ENCODE results near the gene ATP11A.

ATP11A gene

GRCh38 chr13:112733112-112733511 lies 43.3 kb downstream of the ATP11A start:
- Histone ChIP-seq H3K4me3 (ENCODE audit: low read depth in 1 of 2, low read length in 2 of 2) (no peak overlapping the region), H3K9ac (ENCODE audit: low read depth, low read length) (no peak overlapping the region), H2AFZ (ENCODE audit: low read depth, low read length) (no peak overlapping the region), H3K4me2 (ENCODE audit: insufficient read depth, low read length) (no peak overlapping the region), H3K4me1 (ENCODE audit: insufficient read depth, low read length) (no peaks in the 10 kb centered on the region), H3K9me3 (ENCODE audit: insufficient read depth, low read length, severe bottlenecking) (no peaks in the 10 kb centered on the region), H3K27ac (ENCODE audit: low read length) (no peak overlapping the region), H3K79me2 (ENCODE audit: insufficient read depth, low read length) (peaks cover 65% of the 10 kb centered on the region), H3K27me3 (ENCODE audit: insufficient read depth, low read length, poor library complexity) (no peaks in the 10 kb centered on the region), H4K20me1 (ENCODE audit: insufficient read depth, low read length) (peaks cover 76% of the 10 kb centered on the region), H3K36me3 (ENCODE audit: insufficient read depth, low read length) (0 out of 2 replicates have a peak, but pooled peaks cover 6% of the 10 kb centered on the region)
- ATAC-seq (ENCODE audit: insufficient read depth, low read depth) (no peak), DNase-seq (no peak)
- TF ChIP-seq CTCF (IDR thresholded peaks at IDR 0.05; ENCODE audit: borderline replicate concordance, extremely low read depth, low read length, poor library complexity, severe bottlenecking) (no peak), EZH2 (IDR thresholded peaks at IDR 0.05; ENCODE audit: borderline replicate concordance, low read depth, low read length, severe bottlenecking) (no peak)

GRCh38 chr13:112733661-112734379 lies 44.0 kb downstream of the ATP11A start:
- peaks cover 61% of the 10 kb centered on the region for H3K79me2 ChIP-seq (ENCODE audit: insufficient read depth, low read length)
- no peak overlapping the region for H3K4me2 ChIP-seq (ENCODE audit: insufficient read depth, low read length)
- 0 out of 2 replicates have a peak, but pooled peaks cover 6% of the 10 kb centered on the region for H3K36me3 ChIP-seq (ENCODE audit: insufficient read depth, low read length)
- no peak overlapping the region for H3K4me3 ChIP-seq (ENCODE audit: low read depth in 1 of 2, low read length in 2 of 2)
- TF ChIP-seq CTCF (IDR thresholded peaks at IDR 0.05; ENCODE audit: borderline replicate concordance, extremely low read depth, low read length, poor library complexity, severe bottlenecking) (no peak), EZH2 (IDR thresholded peaks at IDR 0.05; ENCODE audit: borderline replicate concordance, low read depth, low read length, severe bottlenecking) (no peak)
- H3K9me3 ChIP-seq (ENCODE audit: insufficient read depth, low read length, severe bottlenecking), result no peaks in the 10 kb centered on the region
- H3K27ac ChIP-seq (ENCODE audit: low read length), result no peak overlapping the region
- H4K20me1 ChIP-seq (ENCODE audit: insufficient read depth, low read length), result peaks cover 72% of the 10 kb centered on the region
- no peak overlapping the region for H3K9ac ChIP-seq (ENCODE audit: low read depth, low read length)
- H2AFZ ChIP-seq (ENCODE audit: low read depth, low read length), result no peak overlapping the region
- no peak for ATAC-seq (ENCODE audit: insufficient read depth, low read depth)
- no peaks in the 10 kb centered on the region for H3K27me3 ChIP-seq (ENCODE audit: insufficient read depth, low read length, poor library complexity)
- H3K4me1 ChIP-seq (ENCODE audit: insufficient read depth, low read length), result no peaks in the 10 kb centered on the region
- DNase-seq, result no peak

- Histone ChIP-seq H3K4me1 (ENCODE audit: insufficient read depth, low read length) (no peaks in the 10 kb centered on the region), H3K36me3 (ENCODE audit: insufficient read depth, low read length) (no peaks in the 10 kb centered on the region), H3K27me3 (ENCODE audit: insufficient read depth, low read length, poor library complexity) (no peaks in the 10 kb centered on the region), H3K9ac (ENCODE audit: low read depth, low read length) (no peak overlapping the region), H3K4me2 (ENCODE audit: insufficient read depth, low read length) (no peak overlapping the region), H4K20me1 (ENCODE audit: insufficient read depth, low read length) (peaks cover 70% of the 10 kb centered on the region), H3K9me3 (ENCODE audit: insufficient read depth, low read length, severe bottlenecking) (no peaks in the 10 kb centered on the region), H3K4me3 (ENCODE audit: low read depth in 1 of 2, low read length in 2 of 2) (no peak overlapping the region), H2AFZ (ENCODE audit: low read depth, low read length) (no peak overlapping the region), H3K79me2 (ENCODE audit: insufficient read depth, low read length) (peaks cover 56% of the 10 kb centered on the region), H3K27ac (ENCODE audit: low read length) (no peak overlapping the region)
- DNase-seq (no peak), ATAC-seq (ENCODE audit: insufficient read depth, low read depth) (no peak)
- TF ChIP-seq CTCF (IDR thresholded peaks at IDR 0.05; ENCODE audit: borderline replicate concordance, extremely low read depth, low read length, poor library complexity, severe bottlenecking) (no peak), EZH2 (IDR thresholded peaks at IDR 0.05; ENCODE audit: borderline replicate concordance, low read depth, low read length, severe bottlenecking) (no peak)
Observed at GRCh38 chr13:112734696-112735547, 45.1 kb downstream of the ATP11A start.

Data from DND-41 (cell line).